Suprapubic skin (tissue), 4 donors: ENCODE data around the gene TPRN. TPM values are rescaled to one million over a fixed set of nuclear protein-coding genes. Genes with fewer than 3 reads are reported as not detected.
A peak's percentile ranks its signal among the peaks of the same experiment; 100 is the strongest.

ENCODE experiments used
- DNase-seq, 2 donors: peaks; one replicate each; pipeline ENCODE4 v3.0.0-alpha.2; 2019; ENCODE audit warnings: low spot score in 2 of 2
- H3K27ac ChIP-seq: fragments of 200-600 bp; sonication (generic); one replicate; pipeline ENCODE4 v1.5.1; 2019
- H3K27me3 ChIP-seq: fragments of 200-600 bp; sonication (generic); one replicate; pipeline ENCODE4 v1.5.1; 2019
- H3K36me3 ChIP-seq: fragments of 200-600 bp; sonication (generic); one replicate; pipeline ENCODE4 v1.5.1; 2019
- H3K4me1 ChIP-seq: fragments of 200-600 bp; sonication (generic); one replicate; pipeline ENCODE4 v1.5.1; 2019
- H3K4me3 ChIP-seq: fragments of 200-600 bp; sonication (generic); one replicate; pipeline ENCODE4 v1.5.1; 2019; ENCODE audit warnings: mild to moderate bottlenecking
- H3K9me3 ChIP-seq: fragments of 200-600 bp; sonication (generic); one replicate; pipeline ENCODE4 v1.5.1; 2019
- EP300 ChIP-seq: sonication (generic); formaldehyde crosslinking; IDR thresholded peaks from one replicate; pipeline ENCODE4 v1.6.1; 2017; ENCODE audit warnings: antibody characterized with exemption
- POLR2A ChIP-seq, 2 donors: fragments of 450-650 bp; IDR thresholded peaks; one replicate each; pipeline ENCODE4 v1.6.1; 2017; ENCODE audit warnings: antibody characterized with exemption in 2 of 2, mild to moderate bottlenecking in 2 of 2, moderate library complexity in 2 of 2
- POLR2AphosphoS5 ChIP-seq, 3 donors: sonication (generic); formaldehyde crosslinking; IDR thresholded peaks; one replicate each; pipeline ENCODE4 v1.6.1; 2017; ENCODE audit warnings: antibody characterized with exemption in 3 of 3
- WGBS: methylation state at CpG from one replicate; pipeline ENCODE4 v1.1.5; 2018; 5-methylcytosine and 5-hydroxymethylcytosine counted together
- total RNA-seq, 4 donors: library from RNA; depleted of rRNA; stranded (reverse); fragments of >200 nt; gene quantifications; one replicate each; pipeline ENCODE4 v1.1.0, GENCODE V29; 2016
- TF ChIP-seq, protein P1 (sequence below), 2 donors: fragments of 200-600 bp in 1 of 2; fragments of 450-650 bp in 1 of 2; sonication (generic) in 1 of 2; IDR thresholded peaks; one replicate each; pipeline ENCODE4 v1.5.1; 2016 to 2019; ENCODE audit warnings: antibody characterized with exemption in 2 of 2, mild to moderate bottlenecking in 1 of 2, moderate library complexity in 1 of 2

TPRN gene
- total RNA-seq, 4 donors from 2014 or later, result 12.6 to 23.6 (median 18.7) TPM

DNA sequence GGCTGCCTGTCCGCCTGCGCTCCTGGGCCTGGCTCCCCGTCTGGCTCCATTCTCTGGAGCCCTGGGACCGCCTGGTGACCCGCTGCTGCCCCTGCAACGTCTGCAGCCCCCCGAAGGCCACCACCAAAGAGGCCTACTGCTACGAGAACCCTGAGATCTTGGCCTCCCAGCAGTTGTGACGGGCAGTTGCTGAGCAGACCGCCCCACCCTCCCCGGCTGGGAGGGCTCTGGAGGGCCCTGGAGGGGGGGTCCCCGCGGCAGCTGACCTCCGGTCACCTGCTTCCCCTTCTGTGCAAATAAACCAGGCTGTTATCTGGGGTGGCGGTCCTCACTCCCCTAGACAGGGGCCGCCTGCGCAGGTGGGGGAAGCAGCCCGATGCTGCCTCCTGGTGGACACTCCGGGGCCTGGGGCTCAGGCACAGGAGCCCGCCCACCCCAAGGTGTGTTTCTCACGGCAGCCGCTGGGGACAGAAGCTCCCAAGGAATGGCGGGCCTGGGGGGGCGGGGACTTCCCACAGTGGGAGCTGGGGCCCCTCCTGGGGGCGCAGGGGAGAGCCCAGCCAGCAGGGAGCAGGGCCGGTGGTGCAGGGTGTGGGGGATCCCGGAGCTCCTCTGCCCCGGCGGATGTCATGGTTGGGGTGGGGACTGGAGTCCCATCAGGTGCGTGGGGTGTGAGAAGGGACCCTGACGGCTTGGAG is 35.8 kb upstream of the TPRN start:
- 21% methylated on average over 14 of the region's 31 CpGs for WGBS
- no peaks in the 10 kb centered on the region for H3K9me3 ChIP-seq
- peaks cover 45% of the 10 kb centered on the region for H3K4me1 ChIP-seq
- DNase-seq, result peak; percentile 93 to 94
- H3K27me3 ChIP-seq, result peaks cover 47% of the 10 kb centered on the region
- H3K4me3 ChIP-seq, result peak overlapping the region; percentile 24
- TF ChIP-seq, protein P1, sequence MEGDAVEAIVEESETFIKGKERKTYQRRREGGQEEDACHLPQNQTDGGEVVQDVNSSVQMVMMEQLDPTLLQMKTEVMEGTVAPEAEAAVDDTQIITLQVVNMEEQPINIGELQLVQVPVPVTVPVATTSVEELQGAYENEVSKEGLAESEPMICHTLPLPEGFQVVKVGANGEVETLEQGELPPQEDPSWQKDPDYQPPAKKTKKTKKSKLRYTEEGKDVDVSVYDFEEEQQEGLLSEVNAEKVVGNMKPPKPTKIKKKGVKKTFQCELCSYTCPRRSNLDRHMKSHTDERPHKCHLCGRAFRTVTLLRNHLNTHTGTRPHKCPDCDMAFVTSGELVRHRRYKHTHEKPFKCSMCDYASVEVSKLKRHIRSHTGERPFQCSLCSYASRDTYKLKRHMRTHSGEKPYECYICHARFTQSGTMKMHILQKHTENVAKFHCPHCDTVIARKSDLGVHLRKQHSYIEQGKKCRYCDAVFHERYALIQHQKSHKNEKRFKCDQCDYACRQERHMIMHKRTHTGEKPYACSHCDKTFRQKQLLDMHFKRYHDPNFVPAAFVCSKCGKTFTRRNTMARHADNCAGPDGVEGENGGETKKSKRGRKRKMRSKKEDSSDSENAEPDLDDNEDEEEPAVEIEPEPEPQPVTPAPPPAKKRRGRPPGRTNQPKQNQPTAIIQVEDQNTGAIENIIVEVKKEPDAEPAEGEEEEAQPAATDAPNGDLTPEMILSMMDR (IDR thresholded peaks at IDR 0.05), result peak; percentile 96 to 100
- TF ChIP-seq POLR2AphosphoS5 (IDR thresholded peaks at IDR 0.05), result no peak
- H3K27ac ChIP-seq, result peak overlapping the region; percentile 78
- no peaks in the 10 kb centered on the region for H3K36me3 ChIP-seq

DNA sequence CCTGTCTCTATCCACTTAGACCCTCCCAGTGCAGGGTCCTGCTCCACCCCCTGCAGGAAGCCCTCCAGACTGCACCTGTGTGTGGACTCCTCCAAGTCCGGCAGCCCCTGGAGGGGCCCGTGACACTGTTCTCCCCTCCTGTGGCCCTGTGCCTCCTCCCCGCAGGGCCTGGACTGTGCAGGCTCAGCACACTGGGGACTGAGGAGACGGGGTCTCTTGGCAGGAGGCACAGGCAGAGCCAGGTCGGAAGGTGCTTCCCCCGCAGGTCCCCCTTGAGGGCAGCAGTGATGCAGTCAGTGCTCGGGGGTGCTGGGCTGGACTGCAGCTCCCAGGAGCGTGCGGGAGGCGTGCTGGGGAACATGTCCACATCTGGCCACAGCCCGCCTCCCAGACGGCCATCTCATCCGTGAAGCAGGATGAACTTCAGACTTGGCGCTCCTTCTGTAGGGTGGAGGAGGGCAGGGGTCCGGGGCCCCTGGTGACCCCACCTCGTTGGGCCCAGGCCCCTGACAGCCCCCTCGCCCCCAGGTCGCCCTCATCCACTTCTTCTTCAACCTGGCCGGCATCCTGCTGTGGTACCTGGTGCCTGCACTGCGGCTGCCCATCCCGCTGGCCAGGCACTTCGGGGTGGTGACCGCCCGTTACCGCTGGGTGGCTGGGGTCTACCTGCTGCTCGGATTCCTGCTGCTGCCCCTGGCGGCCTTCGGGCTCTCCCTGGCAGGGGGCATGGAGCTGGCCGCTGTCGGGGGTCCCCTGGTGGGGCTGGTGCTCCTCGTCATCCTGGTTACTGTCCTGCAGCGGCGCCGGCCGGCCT is 35.1 kb upstream of the TPRN start:
- Histone ChIP-seq H3K27me3 (peaks cover 54% of the 10 kb centered on the region), H3K36me3 (no peaks in the 10 kb centered on the region), H3K27ac (no peak overlapping the region), H3K4me3 (peak overlapping the region; percentile 2), H3K4me1 (peaks cover 45% of the 10 kb centered on the region), H3K9me3 (no peaks in the 10 kb centered on the region)
- TF ChIP-seq POLR2A (IDR thresholded peaks at IDR 0.05) (no peak), EP300 (no peak), POLR2AphosphoS5 (IDR thresholded peaks at IDR 0.05) (no peak)
- TF ChIP-seq, protein P1 (IDR thresholded peaks at IDR 0.05), result no peak
- no peak for DNase-seq
- WGBS, result 62% methylated on average over 12 of the region's 35 CpGs

DNA sequence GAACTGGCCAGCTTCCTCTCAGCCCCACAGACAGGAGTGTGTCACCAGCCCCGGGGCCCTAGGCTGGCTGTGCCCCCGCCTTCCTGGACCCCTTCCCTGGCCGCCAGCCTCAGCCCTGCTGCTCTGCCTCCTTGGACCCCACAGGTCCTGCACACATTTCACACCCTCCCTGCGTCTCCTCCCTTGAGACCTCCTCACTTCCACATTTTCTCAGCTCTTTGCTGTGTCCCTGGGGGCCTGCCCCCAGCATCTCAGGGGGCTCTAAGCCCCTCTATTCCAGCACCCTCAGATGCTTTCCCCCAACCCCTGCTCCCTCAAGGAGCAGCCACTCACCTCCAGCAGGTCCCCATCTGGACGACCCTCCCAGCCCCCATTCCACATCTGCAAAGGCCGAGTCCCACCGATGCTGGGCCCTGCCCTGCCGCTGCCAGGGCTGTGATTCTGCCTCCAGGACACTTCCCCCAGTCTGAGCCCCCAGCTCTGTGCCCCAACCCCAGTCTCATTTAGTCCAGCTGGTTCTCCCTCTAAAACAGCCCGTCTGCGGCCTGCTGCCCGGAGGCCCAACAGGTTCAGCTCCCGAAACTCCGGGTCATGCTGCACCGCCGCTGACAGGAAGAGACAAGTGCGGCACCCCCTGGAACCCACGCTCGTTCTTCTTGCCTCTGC is 34.4 kb upstream of the TPRN start:
- WGBS, result 66% methylated on average over 17 of the region's 18 CpGs
- H3K36me3 ChIP-seq, result no peaks in the 10 kb centered on the region
- TF ChIP-seq, protein P1 (IDR thresholded peaks at IDR 0.05), result no peak
- TF ChIP-seq POLR2AphosphoS5 (IDR thresholded peaks at IDR 0.05) (no peak), EP300 (no peak), POLR2A (IDR thresholded peaks at IDR 0.05) (no peak)
- H3K27me3 ChIP-seq, result peaks cover 62% of the 10 kb centered on the region
- no peaks in the 10 kb centered on the region for H3K9me3 ChIP-seq
- no peak for DNase-seq
- H3K4me1 ChIP-seq, result peaks cover 41% of the 10 kb centered on the region
- no peak overlapping the region for H3K4me3 ChIP-seq
- H3K27ac ChIP-seq, result no peak overlapping the region

DNA sequence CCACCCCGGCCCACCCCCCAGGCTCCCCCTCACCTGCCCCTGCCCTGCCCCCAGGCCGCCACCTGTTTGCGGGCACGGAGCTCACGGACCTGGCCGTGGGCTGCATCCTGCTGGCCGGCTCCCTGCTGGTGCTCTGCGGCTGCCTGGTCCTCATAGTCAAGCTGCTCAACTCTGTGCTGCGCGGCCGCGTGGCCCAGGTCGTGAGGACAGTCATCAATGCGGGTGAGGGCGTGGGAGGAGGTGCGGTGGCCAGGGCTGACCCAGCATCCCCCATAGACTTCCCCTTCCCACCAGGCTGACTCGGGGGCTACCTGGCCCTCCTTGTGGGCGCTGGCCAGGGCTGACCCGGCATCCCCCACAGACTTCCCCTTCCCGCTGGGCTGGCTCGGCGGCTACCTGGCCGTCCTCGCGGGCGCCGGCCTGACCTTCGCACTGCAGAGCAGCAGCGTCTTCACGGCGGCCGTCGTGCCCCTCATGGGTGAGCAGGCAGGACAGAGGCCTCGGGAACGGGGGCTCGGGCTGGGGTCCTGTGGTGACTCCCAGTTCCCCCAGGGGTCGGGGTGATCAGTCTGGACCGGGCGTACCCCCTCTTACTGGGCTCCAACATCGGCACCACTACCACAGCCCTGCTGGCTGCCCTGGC is 33.6 kb upstream of the TPRN start:
- WGBS, result no CpG with 5 or more reads among the region's 40 CpGs
- TF ChIP-seq POLR2AphosphoS5 (IDR thresholded peaks at IDR 0.05) (no peak), EP300 (no peak)
- no peak for DNase-seq
- peaks cover 34% of the 10 kb centered on the region for H3K4me1 ChIP-seq
- H3K36me3 ChIP-seq, result no peaks in the 10 kb centered on the region
- peaks cover 69% of the 10 kb centered on the region for H3K27me3 ChIP-seq
- H3K4me3 ChIP-seq, result no peak overlapping the region
- no peak overlapping the region for H3K27ac ChIP-seq
- no peaks in the 10 kb centered on the region for H3K9me3 ChIP-seq

DNA sequence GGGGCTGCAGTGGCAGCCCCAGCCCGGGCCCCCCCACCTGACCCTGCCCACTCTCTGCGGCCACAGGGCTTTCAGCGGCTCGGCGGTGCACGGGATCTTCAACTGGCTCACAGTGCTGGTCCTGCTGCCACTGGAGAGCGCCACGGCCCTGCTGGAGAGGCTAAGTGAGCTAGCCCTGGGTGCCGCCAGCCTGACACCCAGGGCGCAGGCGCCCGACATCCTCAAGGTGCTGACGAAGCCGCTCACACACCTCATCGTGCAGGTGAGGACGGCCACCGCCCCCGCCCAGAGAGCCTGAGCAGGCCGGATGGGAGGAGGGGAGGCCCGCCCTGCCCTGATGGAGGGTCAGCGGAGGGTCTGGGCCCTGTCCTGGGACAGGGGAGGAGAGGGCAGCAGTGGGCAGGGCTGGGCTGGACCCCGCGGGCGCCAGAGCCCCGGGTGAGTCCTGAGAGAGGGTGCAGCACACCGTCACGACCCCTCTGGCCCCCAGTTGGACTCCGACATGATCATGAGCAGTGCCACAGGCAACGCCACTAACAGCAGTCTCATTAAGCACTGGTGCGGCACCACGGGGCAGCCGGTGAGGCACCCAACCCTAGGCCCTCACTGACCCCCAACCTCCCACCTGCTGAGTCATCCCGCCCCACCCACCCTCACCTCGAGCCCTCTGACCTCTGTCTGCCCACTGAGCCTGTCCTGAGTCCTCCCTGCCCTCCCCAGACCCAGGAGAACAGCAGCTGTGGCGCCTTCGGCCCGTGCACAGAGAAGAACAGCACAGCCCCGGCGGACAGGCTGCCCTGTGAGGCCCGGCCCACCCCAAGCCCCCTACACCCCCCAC is 32.8 kb upstream of the TPRN start:
- Histone ChIP-seq H3K36me3 (no peaks in the 10 kb centered on the region), H3K4me3 (no peak overlapping the region), H3K27ac (no peak overlapping the region), H3K9me3 (no peaks in the 10 kb centered on the region), H3K27me3 (peaks cover 76% of the 10 kb centered on the region), H3K4me1 (peaks cover 26% of the 10 kb centered on the region)
- no peak for DNase-seq
- WGBS, result no CpG with 5 or more reads among the region's 40 CpGs
- TF ChIP-seq EP300 (no peak), POLR2A (IDR thresholded peaks at IDR 0.05) (no peak), POLR2AphosphoS5 (IDR thresholded peaks at IDR 0.05) (no peak)
- TF ChIP-seq, protein P1 (IDR thresholded peaks at IDR 0.05), result no peak
